GM21367 (cell line): ENCODE results near the gene GPC1.

Experiments used
- ATAC-seq: cut with Tn5 transposase; IDR thresholded peaks from one replicate; pipeline ENCODE4 v1.9.1; 2021; ENCODE audit not compliant: unreplicated experiment

Gene GPC1

DNA sequence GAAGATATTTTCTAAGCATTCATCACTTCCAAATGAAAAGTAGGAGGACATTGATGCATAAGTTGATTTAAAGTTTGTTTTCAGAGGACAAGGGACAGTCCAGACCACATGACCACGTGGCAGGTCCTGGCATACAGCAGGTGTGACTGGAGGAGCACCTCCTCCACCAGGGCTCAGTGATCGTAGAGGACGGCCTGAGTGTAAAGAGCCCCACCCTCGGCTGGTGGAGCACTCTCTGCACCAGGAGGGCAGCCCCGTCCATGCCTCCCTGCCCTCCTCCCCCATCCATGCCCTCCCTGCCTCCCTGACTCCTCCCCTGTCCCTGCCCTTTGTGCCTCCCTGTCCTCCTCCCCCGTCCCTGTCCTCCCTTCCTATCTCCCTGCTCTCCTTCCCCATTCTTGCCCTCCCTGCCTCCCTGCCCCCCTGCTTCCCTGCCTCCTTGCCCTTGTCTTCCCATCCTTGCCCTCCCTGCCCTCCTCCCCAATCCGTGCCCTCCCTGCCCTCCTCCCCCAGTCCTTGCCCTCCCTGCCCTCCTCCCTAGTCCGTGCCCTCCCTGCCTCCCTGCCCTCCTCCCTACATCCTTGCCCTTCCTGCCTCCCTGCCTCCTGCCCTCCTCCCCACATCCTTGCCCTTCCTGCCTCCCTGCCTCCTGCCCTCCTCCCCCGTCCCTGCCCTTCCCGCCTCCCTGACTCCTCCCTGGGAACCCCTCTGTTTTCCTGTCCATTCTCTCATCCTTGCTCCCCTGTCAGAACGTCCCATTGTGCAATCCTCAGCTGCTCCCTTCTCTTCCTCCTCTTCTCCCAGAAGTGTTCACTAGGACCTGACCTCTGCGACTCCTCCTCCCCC is 74.4 kb downstream of the GPC1 start:
- no peak for ATAC-seq

DNA sequence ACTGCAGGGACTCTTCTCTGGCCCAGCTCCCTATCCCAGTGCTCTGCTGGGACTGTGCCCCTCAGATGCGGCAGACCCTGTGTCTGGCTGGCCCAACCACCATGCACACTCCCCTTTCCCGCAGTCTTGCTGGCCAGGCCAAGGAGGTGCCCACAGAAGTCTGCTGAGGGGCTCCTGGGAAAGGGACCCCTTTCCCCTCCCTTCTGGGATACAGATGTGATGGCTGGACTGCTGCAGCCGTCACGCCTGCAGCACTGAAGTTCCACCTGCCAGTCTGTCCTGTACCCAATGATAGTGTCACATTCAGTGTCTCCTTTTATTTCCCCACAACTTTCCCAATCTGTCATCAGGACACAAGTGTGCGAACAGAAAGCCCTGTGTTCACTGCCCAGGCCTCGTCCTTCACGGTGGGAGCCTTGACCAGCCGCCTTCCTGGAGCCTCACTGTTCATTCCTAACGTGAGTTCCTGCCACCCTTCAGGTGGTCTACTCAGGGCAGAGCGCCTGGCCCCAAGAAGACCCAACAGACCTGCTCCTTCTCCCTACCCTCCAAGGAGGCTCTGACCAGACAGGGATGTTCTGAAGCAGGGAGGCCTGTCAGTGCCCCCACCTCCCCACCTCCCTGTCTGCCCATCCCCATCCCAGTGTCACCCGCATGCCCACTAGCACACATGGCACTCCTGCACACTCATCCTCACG is 75.2 kb downstream of the GPC1 start:
- ATAC-seq = no peak

DNA sequence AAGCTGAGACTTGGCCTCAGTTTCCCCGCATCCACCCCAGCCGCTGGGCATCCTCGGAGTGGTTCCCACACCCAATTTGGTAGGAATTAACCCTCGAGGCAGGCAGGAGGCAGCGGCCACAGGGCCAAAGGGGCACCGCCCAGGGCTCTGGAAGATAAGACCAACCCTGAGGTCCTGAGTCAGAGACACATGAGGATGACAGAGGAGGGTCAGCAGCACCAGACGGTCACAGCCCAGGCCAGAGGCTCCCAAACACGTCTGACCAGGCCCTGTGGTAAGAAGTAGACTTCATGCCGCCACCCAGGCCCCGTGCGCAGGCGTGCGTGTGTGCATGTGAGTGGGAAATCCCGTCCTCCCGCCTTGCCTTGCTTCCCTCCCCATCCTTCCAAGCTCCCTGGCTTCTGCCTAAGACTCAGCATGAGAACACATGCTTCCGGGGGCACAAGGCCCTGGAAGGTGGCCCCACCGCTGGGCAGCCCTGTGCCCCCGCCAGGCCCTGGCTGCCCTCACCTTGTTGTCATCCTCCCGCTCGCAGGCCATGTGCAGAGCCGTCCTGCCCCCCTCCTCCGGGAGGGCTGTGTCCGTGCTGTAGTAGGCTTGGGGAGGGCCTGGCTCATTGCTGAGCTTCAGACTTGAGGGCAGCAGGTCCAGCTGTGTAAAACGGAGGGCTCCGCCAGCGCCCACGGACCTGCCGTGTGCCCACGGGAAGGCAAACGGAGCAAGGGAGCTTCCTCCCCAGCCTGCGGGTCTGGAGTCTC is 76.1 kb downstream of the GPC1 start:
- no peak for ATAC-seq

GRCh38 chr2:240512109-240512485 is 76.6 kb downstream of the GPC1 start:
- no peak for ATAC-seq

DNA sequence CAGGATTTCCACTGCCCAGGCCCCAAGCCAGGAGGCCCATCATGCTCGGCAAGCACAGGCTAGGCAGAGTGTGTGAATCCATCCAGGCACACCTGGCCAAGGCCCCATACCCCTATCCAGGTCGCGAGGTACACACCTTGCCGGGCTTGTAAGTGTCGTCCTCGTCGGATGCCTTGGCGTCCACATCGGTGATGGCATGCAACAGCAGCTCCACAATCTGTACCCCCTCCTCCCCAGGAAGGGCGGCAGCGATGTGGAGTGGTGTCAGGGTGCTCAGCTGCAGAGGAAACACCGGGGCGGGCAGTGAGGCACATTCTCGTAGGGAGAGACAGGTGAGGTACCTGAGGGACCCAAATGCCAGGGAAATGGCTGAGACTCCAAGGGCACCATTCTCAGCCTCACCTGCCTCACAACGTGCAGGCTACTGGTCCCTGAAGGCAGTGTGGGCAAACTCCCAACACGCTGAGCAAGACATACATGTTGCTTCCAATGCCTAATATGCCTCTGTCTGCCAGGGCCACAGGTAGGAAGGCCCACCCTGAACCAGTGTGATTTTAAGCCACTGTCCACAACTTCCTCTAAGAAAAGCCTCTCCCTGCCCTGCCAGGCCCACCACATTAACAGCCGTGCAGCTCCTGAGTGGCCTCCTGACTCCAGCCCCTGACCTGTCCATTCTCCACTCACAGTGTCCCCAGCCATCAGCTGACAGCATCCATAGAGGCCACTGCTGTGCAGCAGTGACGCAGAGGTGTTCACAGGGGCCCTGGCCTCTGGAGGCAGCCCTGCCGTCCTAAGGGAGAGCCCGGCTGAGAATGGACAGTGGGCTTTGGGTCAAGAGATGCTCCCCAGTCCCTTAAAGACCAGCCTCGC is 77.4 kb downstream of the GPC1 start:
- ATAC-seq = no peak

DNA sequence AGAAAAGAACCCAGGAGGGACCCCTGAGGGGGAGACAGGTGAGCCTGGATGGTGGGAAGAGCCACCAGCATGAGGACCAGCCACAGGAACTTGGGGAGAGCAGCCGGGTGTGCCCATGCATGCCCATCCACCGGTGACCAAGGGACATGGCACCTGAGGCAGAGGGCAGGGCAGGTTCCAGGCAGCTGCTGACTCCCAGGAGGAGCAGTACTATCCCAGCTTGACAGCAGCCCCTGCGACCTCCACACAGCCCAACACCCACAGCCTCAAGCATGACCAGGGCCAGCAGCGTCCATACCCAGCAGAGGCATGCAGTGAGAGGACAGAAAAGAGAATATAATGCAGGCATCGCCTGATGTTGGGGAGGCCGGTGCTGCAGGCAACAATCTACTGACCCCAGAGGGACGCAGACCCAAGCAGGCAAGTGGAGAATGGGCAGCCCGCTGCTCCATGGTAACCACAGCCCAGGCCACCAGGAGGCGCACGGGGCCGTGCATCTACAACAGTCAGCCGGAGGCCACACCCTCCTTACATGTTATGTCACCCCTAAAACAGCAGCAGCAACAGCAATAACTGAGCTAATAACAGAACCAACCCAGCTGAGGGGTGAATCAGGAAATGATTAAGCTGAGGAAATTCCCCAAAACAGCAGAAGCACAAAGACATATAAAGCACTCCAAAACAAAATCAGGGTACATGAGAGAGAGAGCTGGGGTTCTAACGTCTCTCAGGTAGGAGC is 78.3 kb downstream of the GPC1 start:
- peak; percentile 86 for ATAC-seq

DNA sequence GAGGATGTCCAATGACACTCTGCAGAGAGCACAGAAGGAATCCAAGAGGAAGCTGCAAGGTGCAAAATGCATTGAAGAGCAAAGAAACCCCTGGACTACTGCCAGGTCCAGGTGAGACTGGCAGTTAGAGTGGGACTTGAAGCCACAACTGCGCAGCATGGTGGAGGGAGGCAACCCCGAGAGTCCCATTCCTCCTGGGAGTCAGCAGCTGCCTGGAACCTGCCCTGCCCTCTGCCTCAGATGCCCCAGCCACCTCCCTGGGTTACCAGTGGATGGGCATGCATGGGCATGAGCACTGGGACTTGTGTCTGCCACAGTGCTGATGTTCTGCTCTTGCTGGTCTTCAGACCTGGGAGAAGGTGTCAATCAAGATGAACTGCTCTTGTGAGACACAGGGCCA is 79.2 kb downstream of the GPC1 start:
- no peak for ATAC-seq

GRCh38 chr2:240517342-240517741 is 81.9 kb downstream of the GPC1 start:
- ATAC-seq = no peak
